Measurements from ENCODE around the gene DONSON. TPM values are rescaled to one million over a fixed set of nuclear protein-coding genes. Genes with fewer than 3 reads are reported as not detected.

Gene DONSON
- total and polyA plus RNA-seq, 2 of the 13 experiments (the other 11 are each of a cell fraction or from before 2014, with no cell fraction given): 35.4 to 63.6 TPM

- TF ChIP-seq ELK4 (CRISPR knock-in tag; IDR thresholded peaks at IDR 0.05; ENCODE audit: borderline replicate concordance) (no peak), MXI1 (IDR thresholded peaks at IDR 0.05; ENCODE audit: borderline replicate concordance, low read depth, low read length) (no peak), POGZ (CRISPR knock-in tag; IDR thresholded peaks at IDR 0.05) (peak; percentile 59; the same call in 1 of the 2 replicates), PLSCR1 (CRISPR knock-in tag; IDR thresholded peaks at IDR 0.05; ENCODE audit: borderline replicate concordance) (no peak), SIN3A (IDR thresholded peaks at IDR 0.05; ENCODE audit: borderline replicate concordance, low read depth, low read length) (peak; percentile 53; the same call in 1 of the 2 replicates), IKZF1 (IDR thresholded peaks at IDR 0.05) (no peak), FOXK1 (CRISPR knock-in tag; IDR thresholded peaks at IDR 0.05; ENCODE audit: borderline replicate concordance, low read depth) (peak; percentile 47; the same call in 1 of the 2 replicates), ADNP (CRISPR knock-in tag; IDR thresholded peaks at IDR 0.05) (no peak), ZSCAN29 (CRISPR knock-in tag; conservative IDR thresholded peaks at IDR 0.05) (no peak; the same call in 1 of the 2 replicates), ZNF782 (CRISPR knock-in tag; IDR thresholded peaks at IDR 0.05; ENCODE audit: borderline replicate concordance) (no peak), IRX3 (CRISPR knock-in tag; IDR thresholded peaks at IDR 0.05; ENCODE audit: borderline replicate concordance, low read depth) (0 out of 2 replicates have a peak, but pooled peaks have one; percentile 62), ZFAT (CRISPR knock-in tag; conservative IDR thresholded peaks at IDR 0.05) (no peak), HOMEZ (CRISPR knock-in tag; IDR thresholded peaks at IDR 0.05; ENCODE audit: low read depth) (no peak; the same call in 1 of the 2 replicates), NR0B2 (CRISPR knock-in tag; IDR thresholded peaks at IDR 0.05) (no peak), XRCC5 (optimal IDR thresholded peaks at IDR 0.05; ENCODE audit: low read length) (peak; percentile 23), MAF1 (CRISPR knock-in tag; IDR thresholded peaks at IDR 0.05; ENCODE audit: borderline replicate concordance) (no peak; the same call in 1 of the 2 replicates), ZNF280B (CRISPR knock-in tag; IDR thresholded peaks at IDR 0.05; ENCODE audit: borderline replicate concordance) (no peak), NCOA5 (CRISPR knock-in tag; IDR thresholded peaks at IDR 0.05) (no peak), HMG20B (CRISPR knock-in tag; conservative IDR thresholded peaks at IDR 0.05) (no peak), TRAFD1 (CRISPR knock-in tag; IDR thresholded peaks at IDR 0.05; ENCODE audit: borderline replicate concordance) (no peak), ATF3 (CRISPR knock-in tag; IDR thresholded peaks at IDR 0.05) (no peak; the same call in 1 of the 2 replicates)
Observed at GRCh38 chr21:33542640-33543504, 45.6 kb downstream of the DONSON start, which contains the start of gene SON (continued).
